HEK293 (cell line): ENCODE results near the gene S100A3.

Experiments
- CTCF ChIA-PET: fragments of 350-600 bp; formaldehyde crosslinking; extraction: SDS; loops from one replicate; lab custom pipeline; 2021; ENCODE audit warnings: antibody characterized with exemption; lab: Yijun Ruan, JAX
- POLR2A ChIA-PET: fragments of 300-600 bp; formaldehyde crosslinking; extraction: SDS; loops from one replicate; lab custom pipeline; 2020; ENCODE audit warnings: antibody characterized with exemption, inconsistent platforms; lab: Yijun Ruan, JAX
- H3K27ac ChIP-seq: fragments of 200-500 bp; sonication (Bioruptor generic); 2 replicates; pipeline ENCODE4 v1.5.1; 2014; ENCODE audit warnings: low read depth, low read length, control low read depth, inconsistent platforms; ENCODE audit errors: extremely low read depth
- H3K36me3 ChIP-seq, 2 experiments: fragments of 200-500 bp in 1 of 2; sonication (Bioruptor generic) in 1 of 2; 1 replicate in 1 of 2; 2 replicates in 1 of 2; pipeline ENCODE4 v1.5.1; 2014 to 2017; ENCODE audit warnings: inconsistent platforms in 2 of 2, low read length in 2 of 2; ENCODE audit not compliant: control insufficient read depth in 2 of 2, insufficient read depth in 1 of 2
- H3K4me1 ChIP-seq: fragments of 200-500 bp; sonication (Bioruptor generic); 2 replicates; pipeline ENCODE4 v1.5.1; 2014; ENCODE audit warnings: mild to moderate bottlenecking, low read length, inconsistent platforms; ENCODE audit not compliant: control insufficient read depth, insufficient read depth
- H3K4me3 ChIP-seq: 2 replicates; pipeline ENCODE4 v1.5.1; 2011; ENCODE audit warnings: low read depth, mild to moderate bottlenecking, control low read depth, low read length, moderate library complexity
- H3K9me3 ChIP-seq: fragments of 200-500 bp; sonication (Bioruptor generic); 2 replicates; pipeline ENCODE4 v1.5.1; 2014; ENCODE audit warnings: low read depth, low read length, inconsistent platforms; ENCODE audit not compliant: control insufficient read depth, insufficient read depth
- EGR2 ChIP-seq: fragments of 450-650 bp; formaldehyde crosslinking; IDR thresholded peaks from 2 replicates; pipeline ENCODE4 v1.5.1; 2016; ENCODE audit warnings: low read depth, missing biosample characterization, missing genetic modification characterization
- GLI4 ChIP-seq: fragments of 450-650 bp; formaldehyde crosslinking; IDR thresholded peaks from 2 replicates; pipeline ENCODE4 v1.5.1; 2016; ENCODE audit warnings: missing biosample characterization, missing genetic modification characterization
- IKZF3 ChIP-seq: fragments of 450-650 bp; IDR thresholded peaks from 2 replicates; pipeline ENCODE4 v1.5.0; 2018; ENCODE audit warnings: missing biosample characterization, mild to moderate bottlenecking, missing genetic modification characterization, moderate library complexity
- KLF8 ChIP-seq: fragments of 450-650 bp; formaldehyde crosslinking; IDR thresholded peaks from 2 replicates; pipeline ENCODE4 v1.5.1; 2016; ENCODE audit warnings: missing biosample characterization, missing genetic modification characterization
- PRDM10 ChIP-seq: fragments of 450-650 bp; formaldehyde crosslinking; IDR thresholded peaks from 2 replicates; pipeline ENCODE4 v1.5.1; 2016; ENCODE audit warnings: missing biosample characterization, missing genetic modification characterization
- REPIN1 ChIP-seq: fragments of 450-650 bp; formaldehyde crosslinking; IDR thresholded peaks from 2 replicates; pipeline ENCODE4 v1.5.1; 2017; ENCODE audit warnings: missing biosample characterization, missing genetic modification characterization, low read depth
- ZFHX2 ChIP-seq: fragments of 450-650 bp; formaldehyde crosslinking; conservative IDR thresholded peaks from 2 replicates; pipeline ENCODE4 v1.5.1; 2016; ENCODE audit warnings: missing biosample characterization, missing genetic modification characterization
- ZNF146 ChIP-seq: fragments of 450-650 bp; formaldehyde crosslinking; IDR thresholded peaks from 2 replicates; pipeline ENCODE4 v1.5.1; 2016; ENCODE audit warnings: missing biosample characterization, missing genetic modification characterization
- ZNF175 ChIP-seq: fragments of 450-650 bp; formaldehyde crosslinking; IDR thresholded peaks from 2 replicates; pipeline ENCODE4 v1.5.1; 2016; ENCODE audit warnings: missing biosample characterization, missing genetic modification characterization
- ZNF280C ChIP-seq: fragments of 450-650 bp; formaldehyde crosslinking; IDR thresholded peaks from 2 replicates; pipeline ENCODE4 v1.5.1; 2016; ENCODE audit warnings: missing biosample characterization, missing genetic modification characterization
- ZNF280D ChIP-seq: fragments of 450-650 bp; formaldehyde crosslinking; IDR thresholded peaks from 2 replicates; pipeline ENCODE4 v1.5.1; 2016; ENCODE audit warnings: missing biosample characterization, missing genetic modification characterization
- ZNF366 ChIP-seq: fragments of 450-650 bp; formaldehyde crosslinking; conservative IDR thresholded peaks from 2 replicates; pipeline ENCODE4 v1.5.1; 2016; ENCODE audit warnings: missing biosample characterization, missing genetic modification characterization
- ZNF510 ChIP-seq: fragments of 450-650 bp; formaldehyde crosslinking; IDR thresholded peaks from 2 replicates; pipeline ENCODE4 v1.5.1; 2018; ENCODE audit warnings: mild to moderate bottlenecking, missing genetic modification characterization, missing biosample characterization; ENCODE audit not compliant: insufficient replicate concordance
- ZNF560 ChIP-seq: fragments of 450-650 bp; formaldehyde crosslinking; IDR thresholded peaks from 2 replicates; pipeline ENCODE4 v1.5.1; 2017; ENCODE audit warnings: missing biosample characterization, missing genetic modification characterization, borderline replicate concordance
- ZNF580 ChIP-seq: fragments of 450-650 bp; formaldehyde crosslinking; IDR thresholded peaks from 2 replicates; pipeline ENCODE4 v1.5.1; 2016; ENCODE audit warnings: missing biosample characterization, missing genetic modification characterization
- ZNF776 ChIP-seq: fragments of 450-650 bp; formaldehyde crosslinking; IDR thresholded peaks from 2 replicates; pipeline ENCODE4 v1.5.0; 2017; ENCODE audit warnings: missing biosample characterization, missing genetic modification characterization, borderline replicate concordance
- ZSCAN5A ChIP-seq: fragments of 450-650 bp; formaldehyde crosslinking; IDR thresholded peaks from 2 replicates; pipeline ENCODE4 v1.5.1; 2016; ENCODE audit warnings: missing biosample characterization, missing genetic modification characterization
- ZXDB ChIP-seq: fragments of 450-650 bp; formaldehyde crosslinking; IDR thresholded peaks from 2 replicates; pipeline ENCODE4 v1.5.1; 2016; ENCODE audit warnings: missing biosample characterization, missing genetic modification characterization

S100A3 gene

DNA sequence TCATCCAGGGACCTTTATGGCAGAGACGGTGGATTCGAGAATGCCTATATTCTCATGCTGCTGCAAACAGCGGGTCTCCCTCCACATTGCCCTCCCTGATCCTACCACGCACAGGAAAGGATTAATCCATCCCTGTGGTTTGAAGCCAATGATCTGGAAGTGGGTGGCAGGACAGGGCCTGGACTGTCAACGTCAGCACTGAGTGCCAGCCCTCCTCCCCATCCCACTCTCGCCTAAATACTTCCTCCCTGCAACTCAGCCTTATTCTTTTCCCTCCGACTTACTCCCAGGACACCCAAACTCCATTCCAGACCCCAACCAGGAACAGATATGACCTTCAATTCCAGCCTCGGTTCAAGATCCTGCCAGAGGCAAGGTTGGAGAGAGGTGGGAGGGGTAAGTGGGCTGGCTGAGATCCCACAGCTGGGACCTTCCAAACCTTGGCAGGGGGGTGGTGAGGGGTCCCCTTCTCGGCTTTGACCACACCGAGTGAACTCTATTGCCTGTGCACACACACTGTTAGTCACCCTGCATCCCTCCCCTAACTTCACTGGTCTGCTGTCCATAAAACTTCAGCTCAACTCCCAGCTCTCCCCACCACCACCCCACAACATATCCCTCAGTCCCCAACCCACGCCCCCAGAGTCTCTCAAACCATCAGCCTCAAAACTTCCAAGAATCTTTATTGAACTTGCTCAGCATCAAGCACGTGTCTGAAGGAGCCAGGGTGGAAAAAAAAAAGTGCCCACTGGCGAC lies 5.9 kb downstream of the S100A3 start:
- Histone ChIP-seq H3K4me3 (no peak overlapping the region), H3K4me1 (peaks cover 2% of the 10 kb centered on the region; the same call in 1 of the 2 replicates), H3K36me3 (no peaks in the 10 kb centered on the region), H3K27ac (no peak overlapping the region), H3K9me3 (no peaks in the 10 kb centered on the region)
- ChIA-PET CTCF (interaction anchor here (0.6 to 4.1 kb wide), 4 partner anchors 9 to 33 kb away, joined by 3 to 26 read pairs (median 14); no protein-coding TSS in a partner anchor), POLR2A (interaction anchor here (1.1 kb wide), 1 partner anchor 11 kb away, joined by 3 read pairs; no protein-coding TSS in a partner anchor)
- TF ChIP-seq REPIN1 (no peak), ZNF175 (no peak), ZSCAN5A (tag by site-specific recombination) (no peak), ZNF280C (tag by site-specific recombination) (no peak), EGR2 (tag by site-specific recombination) (peak; percentile 68), ZFHX2 (tag by site-specific recombination) (peak; percentile 62), PRDM10 (peak; percentile 95), ZNF146 (tag by site-specific recombination) (no peak), ZNF560 (tag by site-specific recombination) (no peak), ZNF366 (tag by site-specific recombination) (no peak), ZNF510 (tag by site-specific recombination) (no peak)

GRCh38 chr1:153541641-153542590 lies 7.1 kb downstream of the S100A3 start:
- no peak overlapping the region for H3K27ac ChIP-seq
- peaks cover 2% of the 10 kb centered on the region; the same call in 1 of the 2 replicates for H3K4me1 ChIP-seq
- CTCF ChIA-PET = interaction anchor here (1.1 kb wide), 1 partner anchor 31 kb away, joined by 6 read pairs; no protein-coding TSS in a partner anchor
- H3K4me3 ChIP-seq = no peak overlapping the region
- no peaks in the 10 kb centered on the region for H3K9me3 ChIP-seq
- POLR2A ChIA-PET = interaction anchor here (1.0 to 1.5 kb wide), 2 partner anchors 24 to 92 kb away, joined by 3 read pairs; partner anchors contain the start of genes CHTOP and S100A2
- H3K36me3 ChIP-seq = no peaks in the 10 kb centered on the region
- no peak for TF ChIP-seq REPIN1
- TF ChIP-seq ZNF776 (tag by site-specific recombination) = no peak
- no peak for TF ChIP-seq KLF8 (tag by site-specific recombination)
- no peak for TF ChIP-seq ZNF580 (tag by site-specific recombination)
- TF ChIP-seq IKZF3 (tag by site-specific recombination) = no peak
- no peak for TF ChIP-seq ZNF280D (tag by site-specific recombination)
- no peak for TF ChIP-seq GLI4 (tag by site-specific recombination)
- TF ChIP-seq ZXDB (tag by site-specific recombination) = no peak
